Keratinocyte (primary cell): Measurements from ENCODE around the gene ANTXRL. TPM values are rescaled to one million over a fixed set of nuclear protein-coding genes. Genes with fewer than 3 reads are reported as not detected.

Experiments
- DNase-seq: peaks from one replicate; pipeline ENCODE4 v3.0.0-alpha.2; 2011; ENCODE audit warnings: low read depth, missing footprints, low spot score
- FAIRE-seq: peaks from 2 replicates; lab custom pipeline; 2011; peaks lifted over from hg19 to GRCh38; lab: Jason Lieb, UNC
- H2AFZ ChIP-seq: 2 replicates; pipeline ENCODE4 v1.6.0; 2012; ENCODE audit warnings: low read length, control low read depth, inconsistent platforms; ENCODE audit not compliant: control insufficient read depth
- H3K27ac ChIP-seq: 2 replicates; pipeline ENCODE4 v1.5.1; 2011; ENCODE audit warnings: low read length; ENCODE audit not compliant: control insufficient read depth, insufficient read depth
- H3K27me3 ChIP-seq: 3 replicates; pipeline ENCODE4 v1.6.0; 2011; ENCODE audit warnings: low read length; ENCODE audit not compliant: control insufficient read depth, insufficient read depth; ENCODE audit errors: extremely low read depth
- H3K36me3 ChIP-seq, 2 experiments: 2 replicates in 1 of 2; 3 replicates in 1 of 2; pipeline ENCODE4 v1.5.1; 2011; ENCODE audit warnings: low read length in 2 of 2, mild to moderate bottlenecking in 1 of 2; ENCODE audit not compliant: control insufficient read depth in 2 of 2, insufficient read depth in 2 of 2; ENCODE audit errors: extremely low read depth in 1 of 2
- H3K4me1 ChIP-seq: 3 replicates; pipeline ENCODE4 v1.5.1; 2011; ENCODE audit warnings: low read length; ENCODE audit not compliant: control insufficient read depth, insufficient read depth; ENCODE audit errors: extremely low read depth
- H3K4me2 ChIP-seq: 3 replicates; pipeline ENCODE4 v1.6.0; 2011; ENCODE audit warnings: low read depth, low read length; ENCODE audit not compliant: control insufficient read depth, insufficient read depth; ENCODE audit errors: extremely low read depth
- H3K4me3 ChIP-seq, 3 experiments: fragments of 200-600 bp in 1 of 3; sonication (generic) in 1 of 3; 2 replicates in 2 of 3; 3 replicates in 1 of 3; pipeline ENCODE4 v1.5.1; 2011 to 2016; ENCODE audit warnings: low read length in 3 of 3, mild to moderate bottlenecking in 3 of 3, control low read depth in 2 of 3, inconsistent platforms in 1 of 3, low read depth in 1 of 3, mixed read lengths in 1 of 3, mixed run types in 1 of 3, moderate library complexity in 1 of 3; ENCODE audit not compliant: control insufficient read depth in 2 of 3, insufficient read depth in 2 of 3; ENCODE audit errors: extremely low read depth in 1 of 3
- H3K79me2 ChIP-seq: 2 replicates; pipeline ENCODE4 v1.6.0; 2012; ENCODE audit warnings: low read length; ENCODE audit not compliant: control insufficient read depth, insufficient read depth
- H3K9ac ChIP-seq: 3 replicates; pipeline ENCODE4 v1.6.0; 2011; ENCODE audit warnings: low read length; ENCODE audit not compliant: control insufficient read depth, insufficient read depth; ENCODE audit errors: extremely low read depth
- H3K9me1 ChIP-seq: 3 replicates; pipeline ENCODE4 v1.6.0; 2011; ENCODE audit warnings: low read length; ENCODE audit not compliant: control insufficient read depth, insufficient read depth; ENCODE audit errors: extremely low read depth
- H3K9me3 ChIP-seq: 2 replicates; pipeline ENCODE4 v1.5.1; 2012; ENCODE audit warnings: low read depth, low read length; ENCODE audit not compliant: control insufficient read depth
- H4K20me1 ChIP-seq: 3 replicates; pipeline ENCODE4 v1.6.0; 2011; ENCODE audit warnings: low read length; ENCODE audit not compliant: control insufficient read depth, insufficient read depth; ENCODE audit errors: extremely low read depth
- CTCF ChIP-seq, 3 experiments: IDR thresholded peaks in 1 of 3; conservative IDR thresholded peaks in 1 of 3; optimal IDR thresholded peaks in 1 of 3; 2 replicates in 2 of 3; 3 replicates in 1 of 3; pipeline versions ENCODE3 to v1.5.1; 2011; ENCODE audit warnings: low read length in 3 of 3, mild to moderate bottlenecking in 3 of 3, moderate library complexity in 2 of 3, control low read depth in 1 of 3, inconsistent platforms in 1 of 3; ENCODE audit not compliant: insufficient read depth in 2 of 3; ENCODE audit errors: extremely low read depth in 1 of 3
- EZH2 ChIP-seq: IDR thresholded peaks from one replicate; pipeline ENCODE4 v1.6.1; 2012; ENCODE audit warnings: inconsistent platforms, mild to moderate bottlenecking, low read length, moderate library complexity
- dilution Hi-C: fragments of 300-500 bp; cut with MboI; formaldehyde crosslinking; loops from one replicate; pipeline ENCODE4 v1.7.0; 2020; ENCODE audit warnings: low sequenced_read_pairs; ENCODE audit not compliant: extremely low pct_ligation_motif_present
- polyA minus RNA-seq, 3 experiments: library from RNA; depleted of rRNA, polyadenylated mRNA; stranded (reverse); fragments of >200 nt; gene quantifications; 1 replicate in 1 of 3; 2 replicates in 1 of 3; 3 replicates in 1 of 3; pipeline ENCODE4 v1.2.3, GENCODE V29; 2011
- polyA plus RNA-seq, 5 experiments: library from polyadenylated mRNA; depleted of rRNA in 3 of 5; stranded (reverse) in 3 of 5; stranded (forward) in 1 of 5; unstranded in 1 of 5; fragments of >200 nt; gene quantifications; 1 replicate in 1 of 5; 2 replicates in 3 of 5; 3 replicates in 1 of 5; pipeline versions ENCODE4 v1.2.1 to v1.2.3, GENCODE V29; 2011 to 2012; ENCODE audit warnings: missing spikeins in 2 of 5, low read depth in 1 of 5, low replicate concordance in 1 of 5

ANTXRL gene
- polyA plus RNA-seq (not detected in 3 replicates), polyA minus RNA-seq (not detected in 3 replicates)
- polyA plus RNA-seq (2011; ENCODE audit: low read depth): not detected
- not detected in 2 replicates for polyA plus RNA-seq (2011; cell fraction: cytosol; rRNA removed)
- not detected in 2 replicates for polyA plus RNA-seq (2011; cell fraction: nucleus; rRNA removed)
- not detected in 2 replicates for polyA plus RNA-seq (2012; ENCODE audit: low replicate concordance)
- not detected for polyA minus RNA-seq (2011; cell fraction: cytosol; rRNA and poly(A)+ RNA removed)
- not detected in 2 replicates for polyA minus RNA-seq (2011; cell fraction: nucleus; rRNA and poly(A)+ RNA removed)

- H3K36me3 ChIP-seq: no peaks in the 10 kb centered on the region
- H3K4me3 ChIP-seq: no peak within 1 kb of the TSS
- H3K9me1 ChIP-seq: no peaks in the 10 kb centered on the region
- H3K9me3 ChIP-seq: no peaks in the 10 kb centered on the region
- H3K4me2 ChIP-seq: no peak within 1 kb of the TSS
- peaks cover 18% of the 10 kb centered on the region for H3K27me3 ChIP-seq
- H3K4me1 ChIP-seq: peaks cover 3% of the 10 kb centered on the region
- no peaks in the 10 kb centered on the region for H3K79me2 ChIP-seq
- FAIRE-seq (no peak), DNase-seq (no peak)
- no peak within 1 kb of the TSS for H2AFZ ChIP-seq
- TF ChIP-seq EZH2 (no peak), CTCF (optimal IDR thresholded peaks at IDR 0.05 in 1 of 3, IDR thresholded peaks at IDR 0.05 in 1 of 3, conservative IDR thresholded peaks at IDR 0.05 in 1 of 3; ENCODE audit: extremely low read depth in 1 of 3, insufficient read depth in 2 of 3, low read length in 3 of 3) (no peak)
- dilution Hi-C loops: no loop called here
- no peaks in the 10 kb centered on the region for H4K20me1 ChIP-seq
- no peak within 1 kb of the TSS for H3K27ac ChIP-seq
- H3K9ac ChIP-seq: no peak within 1 kb of the TSS
Observed at GRCh38 chr10:46286991-46287693, at the start of gene ANTXRL. Gene ANTXRL (plus strand): TSS chr10:46286997. CDS start chr10:46287263, 266 bp downstream.

- Histone ChIP-seq H4K20me1 (no peaks in the 10 kb centered on the region), H2AFZ (no peak overlapping the region), H3K9ac (no peak overlapping the region), H3K9me1 (no peaks in the 10 kb centered on the region), H3K79me2 (no peaks in the 10 kb centered on the region), H3K27ac (no peak overlapping the region), H3K4me1 (peaks cover 7% of the 10 kb centered on the region), H3K9me3 (no peaks in the 10 kb centered on the region), H3K4me3 (no peak overlapping the region), H3K4me2 (peak overlapping the region; percentile 22), H3K27me3 (no peaks in the 10 kb centered on the region), H3K36me3 (no peaks in the 10 kb centered on the region)
- dilution Hi-C loops: no loop called here
- no peak for FAIRE-seq
- TF ChIP-seq CTCF (optimal IDR thresholded peaks at IDR 0.05 in 1 of 3, IDR thresholded peaks at IDR 0.05 in 1 of 3, conservative IDR thresholded peaks at IDR 0.05 in 1 of 3; ENCODE audit: extremely low read depth in 1 of 3, insufficient read depth in 2 of 3, low read length in 3 of 3) (no peak), EZH2 (no peak)
- DNase-seq: no peak
Observed at GRCh38 chr10:46237815-46238510, 48.8 kb upstream of the ANTXRL start.
